NB4 (cell line): Measurements from ENCODE around the gene TEDC1.
A peak's percentile ranks its signal among the peaks of the same experiment; 100 is the strongest.

Experiments
- DNase-seq: peaks from one replicate; pipeline ENCODE4 v3.0.0; 2010; ENCODE audit warnings: low read depth
- H3K4me3 ChIP-seq: one replicate; pipeline ENCODE4 v1.5.1; 2011; ENCODE audit warnings: mild to moderate bottlenecking, low read depth, low read length, moderate library complexity
- MAX ChIP-seq: IDR thresholded peaks from 2 replicates; pipeline ENCODE4 v1.6.1; 2011; ENCODE audit warnings: low read depth, low read length
- MYC ChIP-seq: IDR thresholded peaks from 2 replicates; pipeline ENCODE4 v1.6.1; 2011; ENCODE audit warnings: low read depth, low read length
- POLR2A ChIP-seq: IDR thresholded peaks from 2 replicates; pipeline ENCODE4 v1.6.1; 2011; ENCODE audit warnings: mild to moderate bottlenecking; ENCODE audit not compliant: insufficient read length; ENCODE audit errors: extremely low read depth
- TF ChIP-seq, protein P1 (sequence below): IDR thresholded peaks from one replicate; pipeline ENCODE4 v1.5.1; 2012; ENCODE audit warnings: low read depth, low read length

The TEDC1 gene

DNA sequence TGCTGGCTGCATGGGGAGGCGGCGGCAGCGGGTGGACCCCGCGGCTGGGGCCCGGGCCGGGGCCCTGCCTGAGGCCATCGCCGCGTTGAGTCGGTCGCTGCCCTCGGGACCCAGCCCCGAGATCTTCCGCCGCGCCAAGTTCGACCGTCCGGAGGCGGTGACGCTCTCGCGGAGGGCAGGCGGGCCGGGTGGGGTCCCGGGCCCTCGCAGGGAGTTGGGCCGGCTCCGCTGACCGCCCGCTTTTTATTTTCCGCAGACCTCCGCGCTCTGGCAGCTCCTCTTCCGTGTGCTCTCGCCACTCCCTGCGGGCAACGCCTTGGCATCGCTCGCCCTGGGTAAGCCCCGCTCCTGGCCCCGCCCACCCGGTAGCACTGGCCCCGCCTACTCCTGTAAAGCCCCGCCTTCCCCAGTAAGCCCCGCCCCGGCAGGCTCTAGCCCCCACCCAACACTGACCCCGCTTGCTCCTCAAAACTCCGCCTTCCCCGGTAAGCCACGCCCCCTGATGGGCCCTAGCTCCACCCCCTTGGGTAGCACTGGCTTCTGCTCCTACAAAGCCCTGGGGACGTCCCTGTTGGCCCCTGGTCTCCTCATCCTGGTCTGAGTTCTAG, 424 bp downstream of the TEDC1 start:
- peak; percentile 82 for DNase-seq
- TF ChIP-seq MAX (no peak), MYC (no peak), POLR2A (no peak)
- TF ChIP-seq, protein P1, sequence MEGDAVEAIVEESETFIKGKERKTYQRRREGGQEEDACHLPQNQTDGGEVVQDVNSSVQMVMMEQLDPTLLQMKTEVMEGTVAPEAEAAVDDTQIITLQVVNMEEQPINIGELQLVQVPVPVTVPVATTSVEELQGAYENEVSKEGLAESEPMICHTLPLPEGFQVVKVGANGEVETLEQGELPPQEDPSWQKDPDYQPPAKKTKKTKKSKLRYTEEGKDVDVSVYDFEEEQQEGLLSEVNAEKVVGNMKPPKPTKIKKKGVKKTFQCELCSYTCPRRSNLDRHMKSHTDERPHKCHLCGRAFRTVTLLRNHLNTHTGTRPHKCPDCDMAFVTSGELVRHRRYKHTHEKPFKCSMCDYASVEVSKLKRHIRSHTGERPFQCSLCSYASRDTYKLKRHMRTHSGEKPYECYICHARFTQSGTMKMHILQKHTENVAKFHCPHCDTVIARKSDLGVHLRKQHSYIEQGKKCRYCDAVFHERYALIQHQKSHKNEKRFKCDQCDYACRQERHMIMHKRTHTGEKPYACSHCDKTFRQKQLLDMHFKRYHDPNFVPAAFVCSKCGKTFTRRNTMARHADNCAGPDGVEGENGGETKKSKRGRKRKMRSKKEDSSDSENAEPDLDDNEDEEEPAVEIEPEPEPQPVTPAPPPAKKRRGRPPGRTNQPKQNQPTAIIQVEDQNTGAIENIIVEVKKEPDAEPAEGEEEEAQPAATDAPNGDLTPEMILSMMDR = no peak

GRCh38 chr14:105492031-105492970, 1.3 kb downstream of the TEDC1 start:
- H3K4me3 ChIP-seq = peak overlapping the region; percentile 4
- TF ChIP-seq POLR2A = no peak
- no peak for TF ChIP-seq MYC
- no peak for TF ChIP-seq MAX
- TF ChIP-seq, protein P1 = no peak
- no peak for DNase-seq

More for the DNA sequence above, 424 bp downstream of the TEDC1 start:
- H3K4me3 ChIP-seq = peak overlapping the region; percentile 61

- no peak overlapping the region for H3K4me3 ChIP-seq
- no peak for TF ChIP-seq POLR2A
- no peak for TF ChIP-seq MAX
- no peak for TF ChIP-seq MYC
- TF ChIP-seq, protein P1 = no peak
- DNase-seq = no peak
These were observed 2.2 kb downstream of the TEDC1 start for GRCh38 chr14:105492971-105493871.

- TF ChIP-seq POLR2A = no peak
- no peak for TF ChIP-seq MYC
- TF ChIP-seq, protein P1 = no peak
- TF ChIP-seq MAX = no peak
- DNase-seq = no peak
- H3K4me3 ChIP-seq = no peak overlapping the region
These were observed 3.0 kb downstream of the TEDC1 start for GRCh38 chr14:105493921-105494605.

- DNase-seq = no peak
- H3K4me3 ChIP-seq = no peak overlapping the region
- TF ChIP-seq, protein P1 = no peak
- no peak for TF ChIP-seq POLR2A
- no peak for TF ChIP-seq MYC
These were observed 3.5 kb downstream of the TEDC1 start for GRCh38 chr14:105494606-105494929.
